Activated CD8-positive, alpha-beta memory T cell treated with anti-CD3 and anti-CD28 coated beads for 4 hours (primary cell): ENCODE measurements around the gene DDX20.
"Not testable (repeated sequence)": the region's sequence is repeated elsewhere in the genome, so short reads cannot be mapped to it uniquely, and the experiment has no call there.

Experiments used
- DNase-seq, 2 donors: peaks; one replicate each; pipeline ENCODE4 v3.0.0-alpha.2; 2020; ENCODE audit warnings: low read depth in 2 of 2

DDX20 gene

GRCh38 chr1:111789666-111790316 lies 34.1 kb downstream of the DDX20 start:
- DNase-seq = no peak

DNA sequence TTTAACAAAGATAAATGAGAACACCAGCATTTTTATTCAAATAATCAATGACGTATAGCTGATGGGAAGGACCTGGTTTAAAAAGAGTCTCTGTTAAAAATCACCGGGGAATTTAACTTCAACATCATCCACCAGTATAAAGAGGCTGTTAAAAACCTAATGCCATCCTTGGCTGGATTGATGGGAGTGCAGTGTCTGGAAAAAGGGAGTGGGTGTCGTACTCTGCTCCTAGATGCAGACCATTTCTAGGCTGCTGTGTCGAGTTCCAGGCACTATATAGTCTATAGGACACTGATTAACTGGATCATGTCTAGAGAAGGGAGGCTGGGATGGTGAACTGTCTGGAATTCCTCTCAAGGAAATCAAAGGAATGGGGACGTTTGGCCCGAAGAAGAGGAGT lies 36.1 kb downstream of the DDX20 start:
- no peak for DNase-seq

DNA sequence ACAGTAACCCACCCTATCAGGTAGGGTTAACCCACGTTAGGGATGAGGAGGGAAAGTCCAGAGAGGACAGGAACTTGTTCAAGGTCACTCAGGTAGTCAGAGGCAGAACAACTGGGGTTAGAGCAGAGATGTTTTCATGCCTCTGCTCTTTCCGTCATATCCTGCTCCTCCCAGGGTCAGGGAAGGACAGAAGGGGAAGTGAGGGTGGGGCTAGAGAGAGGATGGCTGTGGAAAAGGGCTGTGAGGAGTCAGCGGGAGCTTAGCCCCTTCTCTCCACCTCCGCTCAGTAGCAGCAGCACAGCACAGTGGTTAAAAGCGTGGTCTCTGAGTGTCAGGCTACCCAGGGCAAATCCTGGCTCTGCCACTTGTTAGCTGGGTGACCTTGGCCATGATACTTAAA lies 36.5 kb downstream of the DDX20 start:
- no peak for DNase-seq

DNA sequence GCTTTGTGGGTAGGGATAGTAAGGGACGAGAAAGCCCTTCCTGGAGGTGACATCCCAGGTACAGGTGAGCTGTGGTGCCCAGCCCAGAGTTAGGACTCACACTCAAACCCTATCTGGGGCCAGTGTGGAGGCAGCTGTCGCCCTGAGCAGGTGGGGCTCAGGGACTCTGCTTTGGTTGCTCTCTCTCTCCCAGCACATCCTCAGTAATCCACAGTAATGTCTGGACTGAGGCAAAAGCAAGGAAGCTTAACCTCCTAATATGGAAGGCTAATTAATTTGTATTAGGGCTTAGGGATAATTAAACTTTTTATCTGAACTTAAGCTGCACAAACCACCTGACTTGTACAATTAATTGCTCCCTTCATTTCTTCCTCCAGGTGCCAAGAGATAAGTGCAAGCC lies 38.2 kb downstream of the DDX20 start:
- DNase-seq = no peak

- DNase-seq = no peak
These were observed 39.7 kb downstream of the DDX20 start for GRCh38 chr1:111795401-111795800.

GRCh38 chr1:111798580-111798979 lies 42.9 kb downstream of the DDX20 start:
- DNase-seq = no peak

- DNase-seq = not testable (repeated sequence)
These were observed 44.0 kb downstream of the DDX20 start for GRCh38 chr1:111799722-111800121.

GRCh38 chr1:111801071-111801850 lies 45.6 kb downstream of the DDX20 start:
- no peak for DNase-seq

- no peak for DNase-seq
These were observed 46.4 kb downstream of the DDX20 start for GRCh38 chr1:111802110-111802509.

DNA sequence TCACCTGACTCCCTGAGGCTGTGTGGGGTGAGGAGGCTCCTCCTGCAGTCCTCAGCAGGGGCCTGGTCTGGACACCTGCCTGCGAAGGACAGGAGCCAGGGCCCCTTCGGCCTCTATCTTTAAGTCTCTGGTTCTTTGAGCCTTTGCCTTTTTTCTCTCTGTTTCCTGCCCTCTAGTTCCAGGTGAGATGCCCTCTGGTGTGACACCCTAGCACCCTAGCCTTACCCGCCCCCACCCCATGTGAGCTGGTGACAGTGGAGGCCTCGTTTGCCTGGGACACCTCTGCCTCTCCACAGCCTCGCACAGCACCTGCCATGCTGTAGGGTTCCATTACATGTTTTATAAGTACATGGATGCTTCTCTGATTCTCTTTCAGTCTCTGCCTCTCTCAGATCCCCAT lies 47.3 kb downstream of the DDX20 start:
- no peak for DNase-seq

- no peak for DNase-seq
These were observed 48.2 kb downstream of the DDX20 start for GRCh38 chr1:111803951-111804350.

- no peak for DNase-seq
These were observed 49.1 kb downstream of the DDX20 start for GRCh38 chr1:111804776-111805175.

DNA sequence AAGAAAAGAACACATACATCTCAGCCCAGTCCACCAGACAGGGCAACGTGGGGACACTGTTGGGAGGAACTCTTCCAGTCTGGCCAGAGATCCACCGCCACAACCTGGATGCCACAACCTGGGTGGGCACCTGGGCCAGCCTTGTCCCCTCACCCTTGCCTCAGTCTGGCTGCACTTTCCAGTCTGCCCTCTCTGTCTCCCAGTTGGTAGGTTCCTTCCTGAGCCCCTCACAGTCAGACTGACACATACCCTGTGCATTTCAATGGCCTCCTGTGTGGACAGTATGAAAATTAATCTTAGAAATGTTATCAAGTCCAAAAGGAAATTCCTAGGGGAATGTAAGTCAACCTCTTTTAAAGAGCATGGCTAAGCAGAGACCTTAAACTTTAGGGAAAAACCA lies 49.5 kb downstream of the DDX20 start:
- no peak for DNase-seq

DNA sequence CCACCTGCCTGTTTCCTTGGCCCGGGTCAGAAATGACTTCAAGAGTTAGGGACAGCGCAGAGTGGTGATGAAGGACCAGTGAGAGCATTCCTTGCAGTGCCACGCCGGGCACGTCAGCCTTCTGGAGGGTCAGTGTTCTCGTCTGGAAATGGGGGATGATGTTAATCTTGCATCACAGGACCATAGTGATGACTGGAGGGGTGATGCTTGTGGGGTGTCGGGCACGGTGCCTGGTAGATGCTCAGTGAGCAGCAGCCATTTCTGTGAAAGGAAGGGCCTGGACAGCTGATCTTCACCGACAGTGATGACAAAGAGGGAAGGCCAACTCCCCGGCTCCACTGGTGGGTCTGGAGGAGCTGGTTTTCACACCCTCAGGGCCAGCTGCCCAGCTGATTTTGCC lies 56.2 kb downstream of the DDX20 start:
- no peak for DNase-seq

GRCh38 chr1:111812306-111812705 lies 56.6 kb downstream of the DDX20 start:
- no peak for DNase-seq

- no peak for DNase-seq
These were observed 58.0 kb downstream of the DDX20 start for GRCh38 chr1:111813440-111814304.

- no peak for DNase-seq
These were observed 58.6 kb downstream of the DDX20 start for GRCh38 chr1:111814305-111814628.

- DNase-seq = no peak
These were observed 58.9 kb downstream of the DDX20 start for GRCh38 chr1:111814642-111815041.
